C4-2B (cell line): ENCODE results near the gene LGALS16.
A peak's percentile ranks its signal among the peaks of the same experiment; 100 is the strongest.
"Not testable (repeated sequence)": the region's sequence is repeated elsewhere in the genome, so short reads cannot be mapped to it uniquely, and the experiment has no call there.

Experiments used
- H3K27ac ChIP-seq: fragments of 450-650 bp; 2 replicates; pipeline ENCODE4 v1.5.1; 2017
- CTCF ChIP-seq: fragments of 450-650 bp; conservative IDR thresholded peaks from 2 replicates; pipeline ENCODE4 v1.5.1; 2017; ENCODE audit warnings: mild to moderate bottlenecking
- ZFX ChIP-seq: fragments of 450-650 bp; IDR thresholded peaks from 2 replicates; pipeline ENCODE4 v1.6.1; 2017

Gene LGALS16

GRCh38 chr19:39659791-39660190 lies 4.1 kb downstream of the LGALS16 start:
- TF ChIP-seq CTCF (no peak), ZFX (no peak)
- no peak overlapping the region for H3K27ac ChIP-seq

DNA sequence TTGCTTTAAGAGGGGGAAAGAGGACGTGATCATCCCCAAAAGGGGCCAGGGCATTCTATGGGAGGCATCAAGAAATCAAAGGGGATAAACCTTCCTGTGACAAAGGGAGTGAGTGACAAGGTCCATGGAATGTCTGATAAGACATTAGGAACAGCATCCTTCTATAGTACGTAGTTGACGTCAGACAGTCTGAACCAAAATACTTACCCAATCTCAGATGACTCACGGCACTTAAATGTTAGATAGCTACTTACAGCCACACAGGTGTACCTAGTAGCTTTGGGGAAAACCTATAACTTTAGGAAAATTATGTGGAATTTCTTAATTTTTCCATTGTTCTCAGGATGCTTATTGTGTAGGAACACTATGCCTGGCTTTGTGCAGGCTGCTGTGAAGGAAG lies 4.9 kb downstream of the LGALS16 start:
- TF ChIP-seq CTCF (no peak), ZFX (no peak)
- no peak overlapping the region for H3K27ac ChIP-seq

GRCh38 chr19:39661565-39661964 lies 5.9 kb downstream of the LGALS16 start:
- H3K27ac ChIP-seq = no peak overlapping the region
- no peak for TF ChIP-seq ZFX
- TF ChIP-seq CTCF = no peak

- H3K27ac ChIP-seq = not testable (repeated sequence)
Observed at GRCh38 chr19:39669860-39670259, 14.1 kb downstream of the LGALS16 start.

- TF ChIP-seq CTCF (no peak), ZFX (no peak)
- H3K27ac ChIP-seq = no peak overlapping the region
Observed at GRCh38 chr19:39670998-39671397, 15.3 kb downstream of the LGALS16 start.

GRCh38 chr19:39671739-39672363 lies 16.1 kb downstream of the LGALS16 start:
- H3K27ac ChIP-seq = no peak overlapping the region
- TF ChIP-seq CTCF = peak; percentile 77
- TF ChIP-seq ZFX = no peak

DNA sequence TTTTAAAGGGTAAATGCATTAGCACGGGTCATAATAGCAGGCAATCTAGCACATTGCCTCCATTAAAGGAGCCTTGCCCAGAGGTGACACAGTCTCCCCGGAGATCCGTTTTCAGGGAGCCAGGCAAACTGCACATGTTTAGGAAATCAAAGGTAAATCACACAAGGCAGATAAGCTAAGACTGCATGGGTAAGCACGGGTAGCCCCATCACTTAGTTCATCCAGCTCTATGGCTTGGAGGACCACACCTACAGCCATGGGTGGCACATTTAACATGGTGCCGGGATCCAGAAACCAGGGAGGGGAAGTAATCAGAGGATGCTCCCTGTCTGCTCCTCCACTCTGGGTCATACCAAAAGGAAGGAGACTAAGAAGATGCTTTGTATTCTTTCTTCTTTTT lies 16.8 kb downstream of the LGALS16 start:
- no peak for TF ChIP-seq ZFX
- TF ChIP-seq CTCF = no peak

DNA sequence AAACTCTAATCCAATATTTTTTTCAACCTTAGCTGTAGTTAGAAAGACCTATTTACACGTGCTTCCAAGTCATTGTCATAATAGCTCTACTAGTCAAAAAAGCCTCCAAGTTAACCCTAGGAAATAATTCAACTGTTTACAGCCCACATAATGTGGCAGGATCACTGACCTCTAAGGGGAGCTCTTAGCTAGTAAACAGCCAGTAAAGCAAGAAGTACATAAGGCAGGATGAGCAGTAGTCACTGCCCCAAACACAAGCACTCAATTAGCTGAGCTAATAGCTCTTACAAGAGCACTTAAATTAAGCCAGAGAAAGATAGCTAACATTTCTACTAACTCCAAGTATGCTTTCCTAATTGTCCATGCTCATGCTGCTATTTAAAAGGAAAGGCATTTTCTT lies 18.1 kb downstream of the LGALS16 start:
- H3K27ac ChIP-seq = not testable (repeated sequence)

More for the DNA sequence above, 16.8 kb downstream of the LGALS16 start:
- no peak overlapping the region for H3K27ac ChIP-seq

More for the DNA sequence above, 18.1 kb downstream of the LGALS16 start:
- TF ChIP-seq CTCF = peak; percentile 49
